ENCODE results near the gene PRKAB2. TPM values are rescaled to one million over a fixed set of nuclear protein-coding genes. Genes with fewer than 3 reads are reported as not detected.

The PRKAB2 gene
- total and polyA plus RNA-seq, 2 of the 13 experiments (the other 11 are each of a cell fraction or from before 2014, with no cell fraction given): 44.0 to 118 TPM

- Histone ChIP-seq H3K9me3 (ENCODE audit: low read length) (no peaks in the 10 kb centered on the region), H3K4me1 (ENCODE audit: insufficient read depth, low read length) (peaks cover 100% of the 10 kb centered on the region), H3K36me3 (replicated peaks in 1 of 2; ENCODE audit: control insufficient read depth in 1 of 2, insufficient read depth in 2 of 2, low read length in 2 of 2) (peaks cover 1 to 23% of the 10 kb centered on the region in 2 experiments; a peak in 4 of 5 replicates), H3K4me3 (replicated peaks in 1 of 3; ENCODE audit: insufficient read depth in 1 of 3, low read depth in 2 of 3, low read length in 3 of 3) (peak overlapping the region in 2 of 3 experiments; percentile 14 to 18; a peak in 2 of 6 replicates), H4K20me1 (ENCODE audit: insufficient read depth, low read length) (no peaks in the 10 kb centered on the region), H3K9ac (ENCODE audit: insufficient read depth, low read depth, low read length) (no peak overlapping the region), H3K27ac (ENCODE audit: extremely low read length, insufficient read depth, low read length) (no peak overlapping the region), H3K79me2 (ENCODE audit: insufficient read depth, low read length) (peaks cover 63% of the 10 kb centered on the region), H3K27me3 (ENCODE audit: control insufficient read depth in 1 of 2, insufficient read depth in 2 of 2, low read length in 2 of 2) (no peaks in the 10 kb centered on the region; a peak in 1 of 5 replicates), H2AFZ (ENCODE audit: low read length) (no peak overlapping the region), H3K4me2 (ENCODE audit: low read depth, low read length) (peak overlapping the region; percentile 98)
- no peak for FAIRE-seq
- no peak for ATAC-seq
- in situ Hi-C loops (cut with HindIII; ENCODE audit: extremely low pct_ligation_motif_present, low pct_unique_long_range_greater_than_20kb): no loop called here
- DNase-seq (ENCODE audit: low spot score): no peak
- BruUV-seq (replicated peaks): no TSS peak
- TF ChIP-seq CEBPB (IDR thresholded peaks at IDR 0.05; ENCODE audit: borderline replicate concordance, low read depth, low read length): peak; percentile 37; the same call in 1 of the 2 replicates
- TF ChIP-seq FOXO4 (CRISPR knock-in tag; conservative IDR thresholded peaks at IDR 0.05): 0 out of 2 replicates have a peak, but pooled peaks have one; percentile 28
- no peak for TF ChIP-seq PRDM10 (CRISPR knock-in tag; IDR thresholded peaks at IDR 0.05; ENCODE audit: low read depth)
- ChIA-PET CTCF (ENCODE audit: low intra/inter-chr PET ratio, low total read pairs) (no interaction called here), POLR2A (no interaction called here)
- intact Hi-C loops (cut with micrococcal nuclease; ENCODE audit: unreplicated experiment): no loop called here
- WGBS (ENCODE audit: low lambda C conversion rate): 63% methylated on average over 3 of the region's 3 CpGs
Measured at GRCh38 chr1:147218606-147219005, 46.3 kb upstream of the PRKAB2 start.
